HCT116 (cell line): ENCODE measurements around the gene DERL2. TPM values are rescaled to one million over a fixed set of nuclear protein-coding genes. Genes with fewer than 3 reads are reported as not detected.

ENCODE experiments used
- ATAC-seq: fragments of 200-7000 bp; cut with Tn5 transposase; 2 replicates; pipeline ENCODE4 v1.9.1; 2020; ENCODE audit warnings: mild to moderate bottlenecking, moderate library complexity
- BruUV-seq: library from RNA; stranded (reverse); fragments of 400-500 nt; replicated peaks from 2 replicates; lab custom pipeline; 2021; lab: Mats Ljungman, UMichigan
- CTCF ChIA-PET: fragments of 300-600 bp; sonication (Branson Sonifier 250); formaldehyde crosslinking; loops from one replicate; lab custom pipeline; 2021; ENCODE audit warnings: antibody characterized with exemption; lab: Charles Lee
- POLR2A ChIA-PET: fragments of 300-600, 350-600 bp; sonication (Branson Sonifier 250); formaldehyde crosslinking; loops from one replicate; lab custom pipeline; 2021; ENCODE audit warnings: antibody characterized with exemption; lab: Charles Lee
- RAD21 ChIA-PET, 2 experiments: fragments of 300-600 bp; sonication (Branson Sonifier 250); formaldehyde crosslinking; loops; one replicate each; lab custom pipeline; 2023; ENCODE audit warnings: low total read pairs in 2 of 2; ENCODE audit not compliant: uncharacterized antibody in 2 of 2, unreplicated experiment in 2 of 2, low non-redundant PET in 1 of 2; lab: Charles Lee
- DNase-seq: peaks from one replicate; pipeline ENCODE4 v3.0.0-alpha.2; 2010; ENCODE audit warnings: low read depth, low spot score
- H2AFZ ChIP-seq: fragments of 200-600 bp; shearing (Covaris generic), sonication (generic); 2 replicates; pipeline ENCODE4 v1.6.1; 2017; ENCODE audit warnings: low read depth, mixed run types, mixed read lengths, antibody characterized with exemption, low read length; ENCODE audit not compliant: poor library complexity, severe bottlenecking
- H3K27ac ChIP-seq: 2 replicates; pipeline ENCODE4 v1.5.1; 2012; ENCODE audit warnings: low read depth, low read length
- H3K27me3 ChIP-seq: fragments of 200-600 bp; sonication (generic); 2 replicates; pipeline ENCODE4 v1.6.1; 2016; ENCODE audit warnings: mixed run types, low read length, mixed read lengths; ENCODE audit not compliant: insufficient read depth
- H3K36me3 ChIP-seq, 2 experiments: fragments of 200-500 bp in 1 of 2; fragments of 200-600 bp in 1 of 2; sonication (Bioruptor generic) in 1 of 2; sonication (generic) in 1 of 2; 2 replicates each; pipeline versions ENCODE4 v1.5.1 to v1.6.1; 2014 to 2016; ENCODE audit warnings: low read length in 2 of 2, inconsistent platforms in 1 of 2, mixed read lengths in 1 of 2, mixed run types in 1 of 2; ENCODE audit not compliant: insufficient read depth in 2 of 2, control insufficient read depth in 1 of 2
- H3K4me1 ChIP-seq, 2 experiments: fragments of 200-600 bp in 1 of 2; sonication (generic) in 1 of 2; 2 replicates each; pipeline versions ENCODE4 v1.5.1 to v1.6.1; 2012 to 2017; ENCODE audit warnings: low read length in 2 of 2, inconsistent platforms in 1 of 2, mild to moderate bottlenecking in 1 of 2, mixed read lengths in 1 of 2, mixed run types in 1 of 2, moderate library complexity in 1 of 2; ENCODE audit not compliant: insufficient read depth in 2 of 2, control insufficient read depth in 1 of 2
- H3K4me2 ChIP-seq: fragments of 200-600 bp; sonication (generic); 2 replicates; pipeline ENCODE4 v1.6.1; 2017; ENCODE audit warnings: mixed run types, low read length, mixed read lengths
- H3K4me3 ChIP-seq, 2 experiments: fragments of 200-600 bp in 1 of 2; sonication (generic) in 1 of 2; replicated peaks in 1 of 2; 2 replicates each; pipeline ENCODE4 v1.5.1; 2011 to 2016; ENCODE audit warnings: low read length in 2 of 2, control low read depth in 1 of 2, low read depth in 1 of 2, mild to moderate bottlenecking in 1 of 2, mixed read lengths in 1 of 2, mixed run types in 1 of 2
- H3K79me2 ChIP-seq: fragments of 200-600 bp; sonication (generic); 2 replicates; pipeline ENCODE4 v1.6.1; 2017; ENCODE audit warnings: mild to moderate bottlenecking, mixed run types, low read length, moderate library complexity, mixed read lengths; ENCODE audit not compliant: insufficient read depth
- H3K9ac ChIP-seq: fragments of 200-600 bp; sonication (generic); 2 replicates; pipeline ENCODE4 v1.6.1; 2016; ENCODE audit warnings: low read length, mixed read lengths
- H3K9me2 ChIP-seq: fragments of 200-600 bp; sonication (generic), shearing (Covaris generic); 2 replicates; pipeline ENCODE4 v1.6.1; 2017; ENCODE audit warnings: mixed run types, mild to moderate bottlenecking, moderate library complexity; ENCODE audit not compliant: insufficient read depth
- H3K9me3 ChIP-seq, 2 experiments: fragments of 200-500 bp in 1 of 2; fragments of 200-600 bp in 1 of 2; sonication (Bioruptor generic) in 1 of 2; sonication (generic) in 1 of 2; 2 replicates each; pipeline ENCODE4 v1.6.1; 2014 to 2017; ENCODE audit warnings: low read length in 2 of 2, mixed read lengths in 2 of 2, inconsistent platforms in 1 of 2, low read depth in 1 of 2, mild to moderate bottlenecking in 1 of 2, mixed run types in 1 of 2, moderate library complexity in 1 of 2; ENCODE audit not compliant: control insufficient read depth in 1 of 2, insufficient read depth in 1 of 2
- H4K20me1 ChIP-seq: fragments of 200-600 bp; sonication (generic), shearing (Covaris generic); 2 replicates; pipeline ENCODE4 v1.6.1; 2017; ENCODE audit warnings: mixed run types, mild to moderate bottlenecking, moderate library complexity; ENCODE audit not compliant: insufficient read depth
- CEBPB ChIP-seq: IDR thresholded peaks from 2 replicates; pipeline ENCODE4 v1.6.1; 2012; ENCODE audit warnings: low read depth
- EGR1 ChIP-seq: IDR thresholded peaks from 2 replicates; pipeline ENCODE4 v1.6.1; 2012; ENCODE audit warnings: low read depth
- EZH2 ChIP-seq: fragments of 200-600 bp; sonication (generic); IDR thresholded peaks from 2 replicates; pipeline ENCODE4 v1.6.1; 2017; ENCODE audit warnings: antibody characterized with exemption, mixed run types
- MAX ChIP-seq: IDR thresholded peaks from 2 replicates; pipeline ENCODE4 v1.6.1; 2012
- POLR2AphosphoS5 ChIP-seq: IDR thresholded peaks from 2 replicates; pipeline ENCODE4 v1.6.1; 2011; ENCODE audit warnings: mild to moderate bottlenecking, low read depth, low read length, moderate library complexity
- RAD21 ChIP-seq: IDR thresholded peaks from 2 replicates; pipeline ENCODE4 v1.6.1; 2012; ENCODE audit warnings: low read depth, mild to moderate bottlenecking
- SIN3A ChIP-seq: IDR thresholded peaks from 2 replicates; pipeline ENCODE4 v1.6.1; 2012; ENCODE audit warnings: low read depth
- TCF7L2 ChIP-seq: IDR thresholded peaks from 2 replicates; pipeline ENCODE4 v1.7.0; 2011; ENCODE audit warnings: borderline replicate concordance, inconsistent platforms; ENCODE audit not compliant: insufficient read depth, insufficient read length; ENCODE audit errors: extremely low read depth
- ZNF274 ChIP-seq: fragments of 200-500 bp; sonication (Bioruptor generic); IDR thresholded peaks from 2 replicates; pipeline ENCODE4 v1.6.1; 2014; ENCODE audit warnings: mild to moderate bottlenecking, low read depth, low read length, inconsistent platforms
- intact Hi-C: fragments of 100-400 bp; cut with micrococcal nuclease; formaldehyde crosslinking; loops from 2 replicates; pipeline ENCODE4 v1.10.0; 2022
- total RNA-seq: library from RNA; stranded (reverse); gene quantifications from one replicate; pipeline ENCODE4 v1.2.1, GENCODE V29; 2021; ENCODE audit not compliant: unreplicated experiment
- TF ChIP-seq, protein P1 (sequence below), 3 experiments: fragments of 200-600 bp in 1 of 3; sonication (generic) in 1 of 3; IDR thresholded peaks in 2 of 3; conservative IDR thresholded peaks in 1 of 3; 2 replicates each; pipeline ENCODE4 v1.5.1; 2012 to 2017; ENCODE audit warnings: low read depth in 2 of 3, low read length in 2 of 3, antibody characterized with exemption in 1 of 3, borderline replicate concordance in 1 of 3, control low read depth in 1 of 3, mild to moderate bottlenecking in 1 of 3, mixed read lengths in 1 of 3, mixed run types in 1 of 3, moderate library complexity in 1 of 3; ENCODE audit not compliant: insufficient read depth in 1 of 3
- TF ChIP-seq, protein P2 (sequence below): IDR thresholded peaks from 2 replicates; pipeline ENCODE4 v1.6.1; 2012; ENCODE audit warnings: low read depth
- TF ChIP-seq, protein P3 (sequence below): IDR thresholded peaks from 2 replicates; pipeline ENCODE4 v1.6.1; 2011; ENCODE audit warnings: mild to moderate bottlenecking, low read length, moderate library complexity; ENCODE audit not compliant: insufficient replicate concordance; ENCODE audit errors: extremely low read depth

DERL2 gene
- total RNA-seq, 1 experiment from 2014 or later = 45.6 TPM

GRCh38 chr17:5430413-5430999 lies 55.5 kb downstream of the DERL2 start (continued):
- TF ChIP-seq POLR2AphosphoS5 = no peak
- no peak for TF ChIP-seq RAD21
- TF ChIP-seq, protein P1, sequence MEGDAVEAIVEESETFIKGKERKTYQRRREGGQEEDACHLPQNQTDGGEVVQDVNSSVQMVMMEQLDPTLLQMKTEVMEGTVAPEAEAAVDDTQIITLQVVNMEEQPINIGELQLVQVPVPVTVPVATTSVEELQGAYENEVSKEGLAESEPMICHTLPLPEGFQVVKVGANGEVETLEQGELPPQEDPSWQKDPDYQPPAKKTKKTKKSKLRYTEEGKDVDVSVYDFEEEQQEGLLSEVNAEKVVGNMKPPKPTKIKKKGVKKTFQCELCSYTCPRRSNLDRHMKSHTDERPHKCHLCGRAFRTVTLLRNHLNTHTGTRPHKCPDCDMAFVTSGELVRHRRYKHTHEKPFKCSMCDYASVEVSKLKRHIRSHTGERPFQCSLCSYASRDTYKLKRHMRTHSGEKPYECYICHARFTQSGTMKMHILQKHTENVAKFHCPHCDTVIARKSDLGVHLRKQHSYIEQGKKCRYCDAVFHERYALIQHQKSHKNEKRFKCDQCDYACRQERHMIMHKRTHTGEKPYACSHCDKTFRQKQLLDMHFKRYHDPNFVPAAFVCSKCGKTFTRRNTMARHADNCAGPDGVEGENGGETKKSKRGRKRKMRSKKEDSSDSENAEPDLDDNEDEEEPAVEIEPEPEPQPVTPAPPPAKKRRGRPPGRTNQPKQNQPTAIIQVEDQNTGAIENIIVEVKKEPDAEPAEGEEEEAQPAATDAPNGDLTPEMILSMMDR (IDR thresholded peaks at IDR 0.05 in 2 of 3, conservative IDR thresholded peaks at IDR 0.05 in 1 of 3; ENCODE audit: borderline replicate concordance in 1 of 3, insufficient read depth in 1 of 3, low read depth in 2 of 3, low read length in 2 of 3) = no peak
- TF ChIP-seq EGR1 = no peak
- TF ChIP-seq, all 23 proteins: peak for 0

- H3K9me3 ChIP-seq = no peaks in the 10 kb centered on the region
- no peaks in the 10 kb centered on the region for H3K27me3 ChIP-seq
- BruUV-seq = no TSS peak
- H3K9me2 ChIP-seq = no peaks in the 10 kb centered on the region
- H3K79me2 ChIP-seq = peaks cover 40% of the 10 kb centered on the region
- TF ChIP-seq RAD21 (no peak), EZH2 (no peak), SIN3A (no peak), ZNF274 (no peak), TCF7L2 (no peak), CEBPB (no peak), MAX (no peak)
- TF ChIP-seq, protein P2, sequence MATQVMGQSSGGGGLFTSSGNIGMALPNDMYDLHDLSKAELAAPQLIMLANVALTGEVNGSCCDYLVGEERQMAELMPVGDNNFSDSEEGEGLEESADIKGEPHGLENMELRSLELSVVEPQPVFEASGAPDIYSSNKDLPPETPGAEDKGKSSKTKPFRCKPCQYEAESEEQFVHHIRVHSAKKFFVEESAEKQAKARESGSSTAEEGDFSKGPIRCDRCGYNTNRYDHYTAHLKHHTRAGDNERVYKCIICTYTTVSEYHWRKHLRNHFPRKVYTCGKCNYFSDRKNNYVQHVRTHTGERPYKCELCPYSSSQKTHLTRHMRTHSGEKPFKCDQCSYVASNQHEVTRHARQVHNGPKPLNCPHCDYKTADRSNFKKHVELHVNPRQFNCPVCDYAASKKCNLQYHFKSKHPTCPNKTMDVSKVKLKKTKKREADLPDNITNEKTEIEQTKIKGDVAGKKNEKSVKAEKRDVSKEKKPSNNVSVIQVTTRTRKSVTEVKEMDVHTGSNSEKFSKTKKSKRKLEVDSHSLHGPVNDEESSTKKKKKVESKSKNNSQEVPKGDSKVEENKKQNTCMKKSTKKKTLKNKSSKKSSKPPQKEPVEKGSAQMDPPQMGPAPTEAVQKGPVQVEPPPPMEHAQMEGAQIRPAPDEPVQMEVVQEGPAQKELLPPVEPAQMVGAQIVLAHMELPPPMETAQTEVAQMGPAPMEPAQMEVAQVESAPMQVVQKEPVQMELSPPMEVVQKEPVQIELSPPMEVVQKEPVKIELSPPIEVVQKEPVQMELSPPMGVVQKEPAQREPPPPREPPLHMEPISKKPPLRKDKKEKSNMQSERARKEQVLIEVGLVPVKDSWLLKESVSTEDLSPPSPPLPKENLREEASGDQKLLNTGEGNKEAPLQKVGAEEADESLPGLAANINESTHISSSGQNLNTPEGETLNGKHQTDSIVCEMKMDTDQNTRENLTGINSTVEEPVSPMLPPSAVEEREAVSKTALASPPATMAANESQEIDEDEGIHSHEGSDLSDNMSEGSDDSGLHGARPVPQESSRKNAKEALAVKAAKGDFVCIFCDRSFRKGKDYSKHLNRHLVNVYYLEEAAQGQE = no peak
- TF ChIP-seq, protein P3, sequence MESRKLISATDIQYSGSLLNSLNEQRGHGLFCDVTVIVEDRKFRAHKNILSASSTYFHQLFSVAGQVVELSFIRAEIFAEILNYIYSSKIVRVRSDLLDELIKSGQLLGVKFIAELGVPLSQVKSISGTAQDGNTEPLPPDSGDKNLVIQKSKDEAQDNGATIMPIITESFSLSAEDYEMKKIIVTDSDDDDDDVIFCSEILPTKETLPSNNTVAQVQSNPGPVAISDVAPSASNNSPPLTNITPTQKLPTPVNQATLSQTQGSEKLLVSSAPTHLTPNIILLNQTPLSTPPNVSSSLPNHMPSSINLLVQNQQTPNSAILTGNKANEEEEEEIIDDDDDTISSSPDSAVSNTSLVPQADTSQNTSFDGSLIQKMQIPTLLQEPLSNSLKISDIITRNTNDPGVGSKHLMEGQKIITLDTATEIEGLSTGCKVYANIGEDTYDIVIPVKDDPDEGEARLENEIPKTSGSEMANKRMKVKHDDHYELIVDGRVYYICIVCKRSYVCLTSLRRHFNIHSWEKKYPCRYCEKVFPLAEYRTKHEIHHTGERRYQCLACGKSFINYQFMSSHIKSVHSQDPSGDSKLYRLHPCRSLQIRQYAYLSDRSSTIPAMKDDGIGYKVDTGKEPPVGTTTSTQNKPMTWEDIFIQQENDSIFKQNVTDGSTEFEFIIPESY = no peak
- no peak overlapping the region for H3K4me2 ChIP-seq
- H3K4me3 ChIP-seq = no peak overlapping the region
- H3K4me1 ChIP-seq = no peaks in the 10 kb centered on the region
- intact Hi-C loops = no loop called here
- no peak overlapping the region for H3K27ac ChIP-seq
- RAD21 ChIA-PET = no interaction called here
- no peak overlapping the region for H2AFZ ChIP-seq
- peaks cover 66 to 68% of the 10 kb centered on the region in 2 experiments for H3K36me3 ChIP-seq
- peaks cover 17% of the 10 kb centered on the region; the same call in 1 of the 2 replicates for H4K20me1 ChIP-seq
- H3K9ac ChIP-seq = no peak overlapping the region
- CTCF ChIA-PET = interaction anchor here (1.1 kb wide), 1 partner anchor 16 kb away, joined by 3 read pairs; no protein-coding TSS in a partner anchor
- POLR2A ChIA-PET = interaction anchor here (1.0 to 2.2 kb wide), 2 partner anchors 10 kb away, joined by 5 to 6 read pairs; partner anchors contain the start of genes C1QBP, NUP88 and RPAIN
- ATAC-seq (no peak), DNase-seq (no peak)
Observed at GRCh38 chr17:5429191-5429887, 56.6 kb downstream of the DERL2 start.
